GM12878 (cell line): Measurements from ENCODE around the gene ABCD3. TPM values are rescaled to one million over a fixed set of nuclear protein-coding genes. Genes with fewer than 3 reads are reported as not detected.

ENCODE experiments used
- ATAC-seq: fragments of 200-7000 bp; cut with Tn5 transposase; 3 replicates; pipeline ENCODE4 v1.9.1; 2020; ENCODE audit warnings: mild to moderate bottlenecking, moderate library complexity
- BruUV-seq: library from RNA; stranded (reverse); fragments of 400-500 nt; replicated peaks from 2 replicates; lab custom pipeline; 2021; lab: Mats Ljungman, UMichigan
- CTCF ChIA-PET: fragments of 300-600 bp; sonication (Branson Sonifier 250); formaldehyde crosslinking; extraction: SDS; loops from one replicate; lab custom pipeline; 2021; ENCODE audit warnings: inconsistent platforms; lab: Yijun Ruan, JAX
- POLR2A ChIA-PET: fragments of 350-600 bp; formaldehyde crosslinking; extraction: SDS; loops from one replicate; lab custom pipeline; 2021; ENCODE audit warnings: inconsistent platforms; lab: Charles Lee
- RAD21 ChIA-PET: fragments of 300-600 bp; sonication (Branson Sonifier 250); formaldehyde crosslinking; loops from one replicate; lab custom pipeline; 2023; ENCODE audit warnings: antibody characterized with exemption; ENCODE audit not compliant: unreplicated experiment; lab: Charles Lee
- SMC1A ChIA-PET: fragments of 300-600 bp; sonication (Branson Sonifier 250); formaldehyde crosslinking; loops from one replicate; lab custom pipeline; 2023; ENCODE audit not compliant: unreplicated experiment, uncharacterized antibody; lab: Charles Lee
- DNase-seq: peaks from one replicate; pipeline ENCODE4 v3.0.0-alpha.2; 2011; ENCODE audit warnings: low read depth, low spot score
- FAIRE-seq: peaks from 3 replicates; lab custom pipeline; 2011; peaks lifted over from hg19 to GRCh38; lab: Jason Lieb, UNC
- H2AFZ ChIP-seq: 2 replicates; pipeline ENCODE4 v1.6.0; 2011; ENCODE audit warnings: low read depth, low read length, control low read depth; ENCODE audit not compliant: control insufficient read depth
- H3K27ac ChIP-seq: 2 replicates; pipeline ENCODE4 v1.5.1; 2011; ENCODE audit warnings: control low read depth; ENCODE audit not compliant: control insufficient read depth, insufficient read depth
- H3K27me3 ChIP-seq, 2 experiments: replicated peaks in 1 of 2; 2 replicates each; pipeline versions ENCODE4 v1.6.0 to v1.6.1; 2011; ENCODE audit warnings: low read length in 1 of 2; ENCODE audit not compliant: control insufficient read depth in 2 of 2, insufficient read depth in 2 of 2
- H3K36me3 ChIP-seq, 2 experiments: 2 replicates each; pipeline ENCODE4 v1.5.1; 2011; ENCODE audit warnings: low read length in 1 of 2; ENCODE audit not compliant: control insufficient read depth in 2 of 2, insufficient read depth in 2 of 2
- H3K4me1 ChIP-seq: 2 replicates; pipeline ENCODE4 v1.6.1; 2011; ENCODE audit warnings: mild to moderate bottlenecking, low read length, moderate library complexity, mixed read lengths; ENCODE audit not compliant: control insufficient read depth, insufficient read depth
- H3K4me2 ChIP-seq: 2 replicates; pipeline ENCODE4 v1.6.0; 2011; ENCODE audit warnings: control low read depth; ENCODE audit not compliant: control insufficient read depth, insufficient read depth
- H3K4me3 ChIP-seq: fragments of 200-600 bp; sonication (generic); 2 replicates; pipeline ENCODE4 v1.5.1; 2016
- H3K79me2 ChIP-seq: 2 replicates; pipeline ENCODE4 v1.6.0; 2011; ENCODE audit warnings: low read length; ENCODE audit not compliant: control insufficient read depth, insufficient read depth
- H3K9ac ChIP-seq: 2 replicates; pipeline ENCODE4 v1.8.0; 2011; ENCODE audit warnings: low read length, control low read depth, mixed read lengths; ENCODE audit not compliant: control insufficient read depth, insufficient read depth
- H3K9me3 ChIP-seq: replicated peaks from 3 replicates; pipeline ENCODE4 v1.5.1; 2011; ENCODE audit warnings: mild to moderate bottlenecking, low read length; ENCODE audit not compliant: control insufficient read depth, insufficient read depth
- H4K20me1 ChIP-seq: 2 replicates; pipeline ENCODE4 v1.6.0; 2011; ENCODE audit not compliant: control insufficient read depth, insufficient read depth
- ATF7 ChIP-seq: fragments of 450-650 bp; IDR thresholded peaks from 2 replicates; pipeline ENCODE4 v1.6.1; 2016; ENCODE audit warnings: low read depth, mild to moderate bottlenecking
- BCL3 ChIP-seq: IDR thresholded peaks from 2 replicates; pipeline ENCODE4 v1.6.1; 2011; ENCODE audit warnings: borderline replicate concordance, low read depth, mild to moderate bottlenecking, moderate library complexity, low read length; ENCODE audit not compliant: insufficient read depth, poor library complexity, severe bottlenecking
- CREB1 ChIP-seq: IDR thresholded peaks from 2 replicates; pipeline ENCODE4 v1.6.1; 2012; ENCODE audit warnings: low read depth, mild to moderate bottlenecking, inconsistent platforms
- CREM ChIP-seq: IDR thresholded peaks from 2 replicates; pipeline ENCODE4 v1.6.1; 2014; ENCODE audit warnings: antibody characterized with exemption, low read depth
- ESRRA ChIP-seq: IDR thresholded peaks from 2 replicates; pipeline ENCODE4 v1.6.1; 2012; ENCODE audit warnings: mild to moderate bottlenecking, low read length, improper control_type of control experiment
- FOXM1 ChIP-seq: IDR thresholded peaks from 2 replicates; pipeline ENCODE4 v1.6.1; 2012; ENCODE audit warnings: low read depth, mild to moderate bottlenecking, inconsistent platforms, low read length, moderate library complexity
- IKZF1 ChIP-seq: fragments of 450-650 bp; conservative IDR thresholded peaks from 2 replicates; pipeline ENCODE4 v1.6.1; 2017; ENCODE audit warnings: antibody characterized with exemption, mild to moderate bottlenecking
- JUND ChIP-seq: IDR thresholded peaks from 2 replicates; pipeline ENCODE4 v1.6.1; 2012; ENCODE audit warnings: low read depth, mild to moderate bottlenecking, low read length, improper control_type of control experiment, moderate library complexity
- PAX8 ChIP-seq: fragments of 450-650 bp; IDR thresholded peaks from 2 replicates; pipeline ENCODE4 v1.6.1; 2017; ENCODE audit warnings: mild to moderate bottlenecking, moderate library complexity
- PML ChIP-seq: IDR thresholded peaks from 2 replicates; pipeline ENCODE4 v1.6.1; 2012; ENCODE audit warnings: low read length, inconsistent platforms
- POLR2AphosphoS2 ChIP-seq: IDR thresholded peaks from 2 replicates; pipeline ENCODE4 v1.6.1; 2011; ENCODE audit warnings: low read depth, mild to moderate bottlenecking, low read length, improper control_type of control experiment, moderate library complexity
- RAD21 ChIP-seq: IDR thresholded peaks from 2 replicates; pipeline ENCODE4 v1.6.1; 2011; ENCODE audit warnings: mild to moderate bottlenecking, low read depth, low read length, moderate library complexity; ENCODE audit not compliant: insufficient read depth
- RAD51 ChIP-seq: fragments of 450-650 bp; IDR thresholded peaks from 2 replicates; pipeline ENCODE4 v1.6.1; 2016; ENCODE audit warnings: moderate library complexity, mild to moderate bottlenecking, inconsistent platforms
- SIN3A ChIP-seq: IDR thresholded peaks from 2 replicates; pipeline ENCODE4 v1.6.1; 2012; ENCODE audit warnings: low read depth, low read length, improper control_type of control experiment
- USF1 ChIP-seq: IDR thresholded peaks from 2 replicates; pipeline ENCODE4 v1.6.1; 2011; ENCODE audit warnings: borderline replicate concordance, low read depth, mild to moderate bottlenecking, moderate library complexity, mixed read lengths, low read length; ENCODE audit not compliant: insufficient read depth; ENCODE audit errors: extremely low read length
- ZBTB11 ChIP-seq: fragments of 450-650 bp; formaldehyde crosslinking; IDR thresholded peaks from 2 replicates; pipeline ENCODE4 v1.5.0; 2022; ENCODE audit warnings: mild to moderate bottlenecking, missing genetic modification characterization
- ZNF207 ChIP-seq: fragments of 450-650 bp; IDR thresholded peaks from 2 replicates; pipeline ENCODE4 v1.6.1; 2014; ENCODE audit warnings: antibody characterized with exemption, mild to moderate bottlenecking, borderline replicate concordance
- ZSCAN29 ChIP-seq: fragments of 450-650 bp; IDR thresholded peaks from 2 replicates; pipeline ENCODE4 v1.6.1; 2017; ENCODE audit warnings: mild to moderate bottlenecking, moderate library complexity
- WGBS: methylation state at CpG from one replicate; pipeline ENCODE4 v1.1.6; 2016; ENCODE audit warnings: low lambda C conversion rate; ENCODE audit not compliant: insufficient replicate concordance, insufficient coverage; ENCODE audit errors: missing lambda C conversion rate; 5-methylcytosine and 5-hydroxymethylcytosine counted together
- in situ Hi-C: fragments of 300-500 bp; cut with MboI; formaldehyde crosslinking; loops from 9 replicates; pipeline ENCODE4 v1.14.3; 2018; ENCODE audit warnings: mixed read lengths
- intact Hi-C: fragments of 100-400 bp; cut with micrococcal nuclease; formaldehyde crosslinking; loops from one replicate; pipeline ENCODE4 v1.14.2; 2022; ENCODE audit not compliant: unreplicated experiment
- polyA plus RNA-seq, 11 experiments: library from polyadenylated mRNA; depleted of rRNA in 4 of 11; unstranded in 6 of 11; stranded (reverse) in 5 of 11; fragments of >200 nt; fragmentation: Nextera tagmentation in 4 of 11; fragmentation: Illumina TruSeq in 1 of 11; extraction: Ambion mirVana in 4 of 11; extraction: Trizol in 1 of 11; gene quantifications; 1 replicate in 1 of 11; 2 replicates in 10 of 11; pipeline versions ENCODE4 v1.2.1 to v1.2.3, GENCODE V29; 2011 to 2016; ENCODE audit warnings: inconsistent platforms in 2 of 11, missing spikeins in 2 of 11, low read depth in 1 of 11
- total RNA-seq, 4 experiments: library from RNA; depleted of rRNA in 3 of 4; stranded (reverse); fragments of >200 nt in 3 of 4; fragmentation: Illumina TruSeq in 1 of 4; extraction: Trizol in 1 of 4; gene quantifications; 2 replicates each; pipeline versions ENCODE4 v1.2.1 to v1.2.3, GENCODE V29; 2013 to 2021

ABCD3 gene
- total and polyA plus RNA-seq, 10 of the 15 experiments (the other 5 are each of a cell fraction or from before 2014, with no cell fraction given) = 15.1 to 40.2 (median 24.1) TPM

- FAIRE-seq (no peak), ATAC-seq (no peak), DNase-seq (no peak)
- RAD21 ChIA-PET = no interaction called here
- Histone ChIP-seq H3K4me2 (no peak overlapping the region), H3K36me3 (no peaks in the 10 kb centered on the region), H3K79me2 (no peaks in the 10 kb centered on the region), H3K9me3 (no peaks in the 10 kb centered on the region; the same call in 2 of the 3 replicates), H4K20me1 (no peaks in the 10 kb centered on the region), H3K27ac (no peak overlapping the region), H3K4me3 (no peak overlapping the region), H3K4me1 (no peaks in the 10 kb centered on the region), H3K27me3 (no peaks in the 10 kb centered on the region), H2AFZ (no peak overlapping the region), H3K9ac (no peak overlapping the region)
- POLR2A ChIA-PET = no interaction called here
- WGBS = 0% methylated on average over 4 of the region's 4 CpGs
- intact Hi-C loops (no loop called here), in situ Hi-C loops (no loop called here)
- no TSS peak for BruUV-seq
- CTCF ChIA-PET = no interaction called here
- SMC1A ChIA-PET = interaction anchor here (0.6 kb wide), 1 partner anchor 10 kb away, joined by 3 read pairs; no protein-coding TSS in a partner anchor
- TF ChIP-seq PAX8 (no peak), IKZF1 (no peak), ZSCAN29 (no peak), PML (no peak), ZBTB11 (CRISPR knock-in tag) (no peak), POLR2AphosphoS2 (no peak), RAD51 (no peak), ESRRA (no peak), SIN3A (no peak), ATF7 (no peak), ZNF207 (no peak), CREM (no peak), CREB1 (no peak), JUND (no peak), USF1 (no peak), BCL3 (no peak), RAD21 (no peak), FOXM1 (no peak)
These were observed 28.9 kb upstream of the ABCD3 start for GRCh38 chr1:94389298-94389697.
